ENCODE data around the gene PKIG. TPM values are rescaled to one million over a fixed set of nuclear protein-coding genes. Genes with fewer than 3 reads are reported as not detected.

Gene PKIG
- total and polyA plus RNA-seq, 9 of the 15 experiments (the other 6 are each of a cell fraction or from before 2014, with no cell fraction given) = 0.13 to 7.0 (median 4.7) TPM

GRCh38 chr20:44597516-44597915 lies 15.1 kb downstream of the PKIG start (continued):
- no peak for TF ChIP-seq THRB (CRISPR knock-in tag; conservative IDR thresholded peaks at IDR 0.05)

- no peaks in the 10 kb centered on the region for H3K27me3 ChIP-seq (ENCODE audit: control insufficient read depth in 2 of 2, insufficient read depth in 2 of 2, low read length in 2 of 2)
- BruUV-seq (replicated peaks) = no TSS peak
- no peak overlapping the region for H3K4me3 ChIP-seq
- intact Hi-C loops (cut with micrococcal nuclease) = no loop called here
- no peak overlapping the region for H3K4me2 ChIP-seq (ENCODE audit: insufficient read depth, low read length)
- in situ Hi-C loops (cut with MboI) = no loop called here
- H3K27ac ChIP-seq (ENCODE audit: extremely low read depth, low read depth, low read length) = no peak overlapping the region
- H3K36me3 ChIP-seq (ENCODE audit: control insufficient read depth, insufficient read depth, low read length) = no peaks in the 10 kb centered on the region
- no peak for DNase-seq (ENCODE audit: extremely low read depth in 1 of 4, low spot score in 3 of 4)
- H2AFZ ChIP-seq (ENCODE audit: low read depth, low read length) = peak overlapping the region; percentile 72; the same call in 1 of the 2 replicates
- H3K9ac ChIP-seq (ENCODE audit: insufficient read depth in 1 of 2, low read depth in 2 of 2, low read length in 2 of 2) = no peak overlapping the region
- no peaks in the 10 kb centered on the region for H3K79me2 ChIP-seq (ENCODE audit: control insufficient read depth, insufficient read depth, low read length)
- CTCF ChIA-PET (ENCODE audit: low intra/inter-chr PET ratio) = no interaction called here
- peaks cover 8% of the 10 kb centered on the region in 2 experiments for H3K4me1 ChIP-seq (replicated peaks in 1 of 2; ENCODE audit: control insufficient read depth in 2 of 2, insufficient read depth in 2 of 2, low read length in 2 of 2)
- no peaks in the 10 kb centered on the region for H3K9me1 ChIP-seq (ENCODE audit: control insufficient read depth, insufficient read depth, low read length)
- FAIRE-seq = no peak
- H3K9me3 ChIP-seq (replicated peaks; ENCODE audit: control insufficient read depth, insufficient read depth, low read depth, low read length) = no peaks in the 10 kb centered on the region
- POLR2A ChIA-PET = no interaction called here
- TF ChIP-seq ZBTB33 (CRISPR knock-in tag; IDR thresholded peaks at IDR 0.05) (no peak), PHF21A (IDR thresholded peaks at IDR 0.05; ENCODE audit: borderline replicate concordance, low read depth) (no peak), ZNF707 (CRISPR knock-in tag; conservative IDR thresholded peaks at IDR 0.05) (no peak), WHSC1 (IDR thresholded peaks at IDR 0.05; ENCODE audit: low read length) (no peak)
- ATAC-seq = no peak
- WGBS (ENCODE audit: insufficient coverage, low coverage, missing lambda C conversion rate) = 43% methylated on average over 4 of the region's 4 CpGs
- H4K20me1 ChIP-seq (replicated peaks; ENCODE audit: control insufficient read depth, insufficient read depth, low read length) = no peaks in the 10 kb centered on the region
Observed at GRCh38 chr20:44597930-44598329, 15.6 kb downstream of the PKIG start.

All from K562 (cell line).